NCI-H82 (cell line): ENCODE results near the gene MANEAL.

Experiments used
- DNase-seq: peaks from one replicate; lab custom pipeline; 2025; lab: John Stamatoyannopoulos, UW

The MANEAL gene

DNA sequence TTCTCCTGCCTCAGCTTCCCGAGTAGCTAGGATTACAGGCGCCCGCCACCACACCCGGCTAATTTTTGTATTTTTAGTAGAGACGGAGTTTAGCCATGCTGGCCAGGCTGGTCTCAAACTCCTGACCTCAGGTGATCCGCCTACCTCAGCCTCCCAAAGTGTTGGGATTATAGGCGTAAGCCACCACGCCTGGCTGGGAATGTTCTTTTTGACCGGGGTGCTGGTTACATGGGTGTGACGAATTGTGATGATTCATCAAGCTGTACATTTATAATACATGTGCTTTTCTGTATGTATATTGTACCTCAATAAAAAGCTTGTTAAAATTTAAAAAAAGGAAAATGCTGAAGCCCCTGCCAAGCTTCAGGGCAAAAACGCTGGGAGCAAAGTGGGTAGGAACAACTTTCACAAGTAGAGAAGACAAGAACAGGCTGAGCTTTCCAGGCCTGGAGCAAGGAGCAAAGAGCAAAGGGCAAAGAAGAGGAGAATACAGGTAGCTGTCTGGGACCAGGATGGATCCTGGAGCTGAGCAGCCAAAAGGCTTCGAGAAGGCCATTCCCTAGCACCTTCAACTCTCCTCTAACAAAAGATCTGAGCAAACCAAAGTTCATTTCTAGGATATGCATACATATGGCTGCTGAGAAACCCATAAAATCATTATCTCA is 34.9 kb downstream of the MANEAL start:
- no peak for DNase-seq

- DNase-seq, result no peak
Measured at GRCh38 chr1:37831109-37831508, 37.5 kb downstream of the MANEAL start.

DNA sequence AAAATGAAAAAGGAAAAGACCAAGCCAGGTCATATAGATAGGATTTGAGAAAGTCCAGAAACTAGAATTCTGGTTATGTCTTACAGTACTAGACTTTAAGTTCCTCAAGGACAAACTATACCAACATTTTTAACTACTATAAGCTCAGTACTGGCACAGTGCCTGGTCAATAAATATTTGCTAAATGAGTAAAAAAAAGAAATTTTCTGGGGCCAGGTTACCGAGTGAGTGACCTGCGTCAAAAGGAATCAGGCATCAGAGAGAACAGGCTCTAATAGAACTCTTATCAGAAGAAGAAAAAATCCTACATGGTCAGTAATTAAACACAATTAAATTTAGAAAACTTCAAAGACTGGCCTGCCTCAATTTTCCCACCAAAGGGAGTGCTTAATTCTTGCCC is 38.2 kb downstream of the MANEAL start:
- no peak for DNase-seq

GRCh38 chr1:37836788-37837187 is 43.1 kb downstream of the MANEAL start:
- no peak for DNase-seq

GRCh38 chr1:37839676-37840075 is 46.0 kb downstream of the MANEAL start:
- DNase-seq, result no peak

DNA sequence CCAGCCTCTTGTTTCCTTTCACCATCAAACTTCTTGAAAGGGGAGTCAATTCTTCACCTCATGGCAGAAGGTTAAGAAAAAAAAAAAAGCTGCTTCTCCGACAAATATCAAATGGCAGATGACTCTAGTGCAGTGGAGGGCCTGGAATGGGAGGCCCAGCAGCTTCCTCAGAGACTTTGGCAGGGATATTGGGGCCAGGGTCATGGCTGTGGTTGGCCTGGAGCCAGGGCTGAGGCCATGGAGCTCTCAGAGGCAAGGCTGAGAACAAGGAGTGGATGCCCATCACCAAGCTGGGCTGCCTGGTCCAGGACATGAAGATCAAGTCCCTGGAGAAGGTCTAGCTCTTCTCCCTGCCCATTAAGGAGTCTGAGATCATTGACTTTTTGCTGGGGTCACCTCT is 47.1 kb downstream of the MANEAL start:
- no peak for DNase-seq

DNA sequence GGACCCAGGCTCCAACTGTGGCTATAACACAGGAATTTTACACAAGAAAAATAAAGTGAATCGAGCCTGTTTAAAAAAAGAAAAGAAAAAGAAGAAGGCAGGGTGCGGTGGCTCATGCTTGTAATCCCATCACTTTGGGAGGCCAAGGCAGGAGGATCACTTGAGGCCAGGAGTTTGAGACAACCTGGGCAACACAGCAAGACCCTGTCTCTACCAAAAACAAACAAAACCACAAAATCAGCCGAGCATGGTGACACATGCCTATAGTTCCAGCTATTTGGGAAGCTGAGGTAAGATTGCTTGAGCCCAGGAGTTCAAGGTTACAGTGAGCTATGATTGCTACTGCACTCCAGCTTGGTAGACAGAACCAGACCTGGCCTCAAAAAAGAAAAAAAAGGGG is 48.0 kb downstream of the MANEAL start:
- DNase-seq, result no peak

DNA sequence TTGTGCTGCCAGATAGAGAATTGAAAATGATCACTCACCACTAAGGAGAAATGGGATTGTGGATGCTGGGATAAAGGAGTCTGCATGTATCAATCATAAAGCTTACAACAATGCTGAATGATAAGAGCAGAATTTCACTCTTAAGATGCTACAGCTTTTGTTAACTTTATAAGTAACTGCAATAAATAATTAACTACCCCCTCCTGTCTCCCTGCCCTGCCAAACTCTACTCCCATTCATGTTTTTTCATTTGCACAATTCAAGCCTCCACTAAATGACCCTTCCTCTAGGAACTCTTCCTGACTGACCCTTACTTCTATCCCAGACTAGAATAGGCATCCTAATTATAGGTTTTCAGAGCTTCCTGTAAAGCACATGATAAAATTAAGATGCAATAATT is 50.9 kb downstream of the MANEAL start:
- no peak for DNase-seq

DNA sequence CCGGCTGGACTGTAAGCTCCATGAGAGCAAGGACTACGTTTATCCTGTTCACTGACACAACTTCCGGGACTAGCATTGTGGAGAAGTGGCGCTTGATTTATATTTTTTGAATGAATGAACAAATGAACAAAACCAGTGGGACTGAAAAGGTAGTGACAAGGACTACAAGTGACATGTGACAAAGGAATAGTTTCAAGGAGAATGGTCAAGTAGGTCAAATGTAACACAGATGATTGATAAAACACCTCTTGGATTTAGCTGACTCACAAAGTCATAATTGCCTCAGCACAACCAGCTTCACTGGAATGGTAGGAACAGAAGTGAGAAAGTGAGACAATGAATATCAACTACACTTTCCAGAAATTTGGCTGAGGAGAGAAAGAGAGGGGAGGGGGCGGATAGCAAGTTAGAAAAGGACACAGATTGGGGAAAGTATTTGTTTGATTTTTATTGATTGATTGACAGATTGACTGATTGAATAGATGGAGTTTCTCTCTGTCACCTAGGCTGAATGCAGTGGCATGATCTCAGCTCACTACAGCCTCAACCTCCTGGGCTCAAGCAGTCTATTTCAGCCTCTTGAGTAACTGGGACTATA is 51.5 kb downstream of the MANEAL start:
- no peak for DNase-seq

DNA sequence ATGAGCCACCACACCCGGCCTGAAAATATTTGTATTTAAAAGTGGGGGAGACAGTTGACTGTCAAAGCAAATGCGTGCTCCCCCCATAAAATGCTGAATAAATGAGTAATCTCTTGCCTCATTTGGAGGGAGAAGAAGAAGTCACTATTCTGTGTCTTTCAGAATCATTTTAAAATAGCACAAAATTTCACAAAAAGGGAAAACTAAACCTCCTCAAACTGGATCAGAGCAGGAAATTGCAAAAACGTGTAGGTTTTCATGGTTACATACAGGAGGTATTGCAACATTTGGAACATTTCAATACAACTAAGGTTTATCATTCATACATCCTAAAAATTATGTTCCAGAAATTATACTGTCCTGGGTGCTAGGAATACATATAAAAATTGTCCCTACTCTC is 52.1 kb downstream of the MANEAL start:
- no peak for DNase-seq

GRCh38 chr1:37846647-37847339 is 53.1 kb downstream of the MANEAL start:
- DNase-seq, result no peak

GRCh38 chr1:37849480-37849879 is 55.8 kb downstream of the MANEAL start:
- no peak for DNase-seq

GRCh38 chr1:37850352-37850955 is 56.8 kb downstream of the MANEAL start:
- no peak for DNase-seq
